Measurements from ENCODE around the gene TBX3.

TBX3 gene

DNA sequence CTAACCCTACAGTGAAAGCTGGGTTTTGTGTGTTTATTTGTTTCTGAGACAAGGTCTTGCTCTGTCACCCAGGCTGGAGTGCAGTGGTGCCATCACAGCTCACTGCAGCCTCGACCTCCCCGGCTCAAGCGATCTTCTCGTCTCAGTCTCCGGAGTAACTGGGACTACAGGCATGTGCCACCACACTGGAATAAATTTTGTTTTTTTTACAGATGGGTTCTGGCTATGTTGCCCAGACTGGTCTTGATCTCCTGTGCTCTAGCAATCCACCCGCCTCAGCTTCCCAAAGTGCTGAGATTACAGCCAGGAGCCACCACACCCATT lies 26.4 kb downstream of the TBX3 start:
- H3K36me3 Mint-ChIP-seq (ENCODE audit: low read depth) = no peaks in the 10 kb centered on the region
- no peak overlapping the region for H3K4me3 Mint-ChIP-seq
- H3K27ac Mint-ChIP-seq = no peak overlapping the region
- no peak for DNase-seq
- H3K4me1 Mint-ChIP-seq (ENCODE audit: low read depth) = no peaks in the 10 kb centered on the region
- H3K9me3 Mint-ChIP-seq = no peaks in the 10 kb centered on the region
- H3K27me3 Mint-ChIP-seq = peaks cover 18% of the 10 kb centered on the region

DNA sequence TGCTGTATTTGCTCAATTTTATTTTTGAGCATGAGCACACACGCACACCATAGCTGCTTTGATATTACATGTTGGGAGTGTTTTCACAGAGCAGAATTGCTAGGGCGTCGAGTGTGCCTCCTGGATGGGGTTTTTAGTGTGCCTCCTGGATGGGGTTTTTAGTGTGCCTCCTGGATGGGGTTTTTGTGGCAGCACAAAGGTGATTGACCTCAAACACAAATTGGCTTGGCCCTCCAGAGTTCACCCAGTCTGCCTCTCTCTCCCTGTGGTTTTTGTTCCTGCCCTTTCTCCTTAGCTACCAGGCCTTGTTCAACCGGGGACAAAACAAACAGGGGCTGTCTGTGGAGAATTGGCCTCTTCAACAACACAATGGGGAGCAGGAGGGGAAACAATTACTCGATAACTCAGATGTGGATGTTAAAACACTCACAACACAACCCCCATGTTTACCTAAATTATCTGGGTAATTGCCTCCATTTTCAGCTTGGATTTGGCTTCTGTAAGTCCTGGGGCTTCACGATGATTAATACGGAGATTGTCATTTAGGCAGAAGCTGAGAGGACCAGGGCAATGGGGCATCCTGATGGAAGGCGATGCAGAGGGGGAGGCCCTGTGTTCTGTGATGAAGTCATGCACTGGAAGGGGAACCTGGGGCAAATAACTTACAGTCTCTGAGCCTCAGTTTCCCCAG lies 26.9 kb downstream of the TBX3 start:
- Mint-ChIP-seq H3K27me3 (peaks cover 16% of the 10 kb centered on the region), H3K27ac (no peak overlapping the region)

DNA sequence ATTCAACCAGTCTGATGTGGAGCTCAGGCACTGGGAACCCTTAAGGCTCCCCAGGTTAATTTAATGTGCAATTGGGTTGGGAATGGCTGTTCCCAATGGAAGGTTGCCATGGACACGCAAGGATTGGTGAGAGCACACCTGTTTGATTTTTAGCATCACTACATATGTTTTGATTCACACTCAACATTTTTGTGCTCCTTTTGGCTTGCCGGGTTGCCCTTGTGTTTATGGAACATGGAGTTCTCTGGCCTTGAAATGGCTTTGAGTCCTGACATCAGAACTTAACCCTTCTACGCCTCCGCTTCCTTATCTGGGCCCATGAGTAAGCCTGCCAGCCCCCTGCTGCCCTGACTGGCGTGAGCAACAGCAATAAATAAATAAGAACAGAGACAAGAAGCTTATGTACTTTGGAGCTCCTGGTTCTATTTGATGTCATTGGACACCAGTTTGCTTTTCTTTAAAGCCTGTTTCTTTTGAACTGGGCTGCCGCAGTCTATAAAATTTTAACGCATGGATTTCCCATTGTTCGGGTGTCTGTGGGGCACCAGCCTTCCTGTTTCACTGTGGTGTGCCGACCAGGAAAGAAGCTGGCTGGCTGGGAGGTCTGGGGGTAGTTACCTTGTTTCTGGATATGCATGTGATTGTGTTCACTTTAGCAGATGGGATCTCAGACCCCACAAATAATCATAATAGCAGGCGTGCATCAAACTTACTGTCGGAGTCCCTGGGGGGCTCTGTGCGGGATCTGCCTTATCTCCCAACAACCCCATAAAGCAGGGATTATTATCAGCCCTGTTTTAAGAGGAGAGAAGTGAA lies 27.8 kb downstream of the TBX3 start:
- Mint-ChIP-seq H3K36me3 (ENCODE audit: low read depth) (no peaks in the 10 kb centered on the region), H3K9me3 (no peaks in the 10 kb centered on the region), H3K4me3 (no peak overlapping the region), H3K4me1 (ENCODE audit: low read depth) (no peaks in the 10 kb centered on the region), H3K27me3 (peaks cover 16% of the 10 kb centered on the region), H3K27ac (no peak overlapping the region)
- no peak for DNase-seq

More for the DNA sequence above, 26.9 kb downstream of the TBX3 start:
- no peak overlapping the region for H3K4me3 Mint-ChIP-seq
- DNase-seq = no peak
- no peaks in the 10 kb centered on the region for H3K36me3 Mint-ChIP-seq (ENCODE audit: low read depth)
- H3K4me1 Mint-ChIP-seq (ENCODE audit: low read depth) = no peaks in the 10 kb centered on the region
- no peaks in the 10 kb centered on the region for H3K9me3 Mint-ChIP-seq

DNA sequence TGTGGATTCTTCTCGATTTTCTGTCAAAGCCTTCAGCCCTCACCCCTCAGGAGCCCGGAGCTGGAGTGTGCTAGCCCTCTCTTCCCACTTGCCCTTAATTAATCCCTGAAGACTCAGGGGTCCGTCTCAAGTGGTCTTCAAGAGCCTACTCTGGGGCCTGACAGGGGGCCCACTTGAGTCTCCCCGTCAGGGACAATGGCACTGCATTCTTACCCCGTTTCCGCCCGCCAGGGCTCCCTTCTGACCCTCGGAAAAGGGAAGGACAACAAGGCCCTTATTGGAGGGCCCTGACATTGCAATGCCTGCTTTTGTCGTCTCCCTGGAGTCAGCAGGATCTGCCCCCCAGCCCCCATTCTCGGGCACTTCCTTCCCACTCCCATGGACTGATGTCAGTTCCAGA lies 34.4 kb downstream of the TBX3 start:
- H3K27ac Mint-ChIP-seq = no peak overlapping the region
- H3K27me3 Mint-ChIP-seq = peaks cover 9% of the 10 kb centered on the region
- no peaks in the 10 kb centered on the region for H3K9me3 Mint-ChIP-seq
- H3K4me3 Mint-ChIP-seq = no peak overlapping the region
- no peaks in the 10 kb centered on the region for H3K36me3 Mint-ChIP-seq (ENCODE audit: low read depth)
- H3K4me1 Mint-ChIP-seq (ENCODE audit: low read depth) = no peaks in the 10 kb centered on the region
- DNase-seq = no peak

DNA sequence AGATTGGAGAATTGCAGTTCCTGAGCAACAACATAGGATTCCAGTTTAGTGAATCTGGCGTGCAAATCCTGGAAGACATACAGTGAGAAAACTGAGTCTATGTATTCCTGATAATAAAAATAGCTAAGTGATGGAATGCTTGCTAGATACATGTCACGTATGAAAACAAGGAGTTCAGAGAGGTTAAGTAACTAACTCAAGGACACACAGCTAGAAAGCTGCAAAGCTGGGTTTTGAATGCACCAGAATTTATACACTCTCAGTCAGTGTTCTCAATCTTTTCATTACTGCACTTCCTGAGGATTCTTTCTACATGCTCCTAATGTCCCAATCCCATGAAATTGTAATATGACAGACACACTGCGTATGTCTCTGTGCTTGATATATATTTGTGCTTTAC lies 35.3 kb downstream of the TBX3 start:
- no peak for DNase-seq
- no peaks in the 10 kb centered on the region for H3K4me1 Mint-ChIP-seq (ENCODE audit: low read depth)
- no peaks in the 10 kb centered on the region for H3K9me3 Mint-ChIP-seq
- H3K36me3 Mint-ChIP-seq (ENCODE audit: low read depth) = no peaks in the 10 kb centered on the region
- H3K27ac Mint-ChIP-seq = no peak overlapping the region
- H3K4me3 Mint-ChIP-seq = no peak overlapping the region
- peaks cover 6% of the 10 kb centered on the region for H3K27me3 Mint-ChIP-seq

DNA sequence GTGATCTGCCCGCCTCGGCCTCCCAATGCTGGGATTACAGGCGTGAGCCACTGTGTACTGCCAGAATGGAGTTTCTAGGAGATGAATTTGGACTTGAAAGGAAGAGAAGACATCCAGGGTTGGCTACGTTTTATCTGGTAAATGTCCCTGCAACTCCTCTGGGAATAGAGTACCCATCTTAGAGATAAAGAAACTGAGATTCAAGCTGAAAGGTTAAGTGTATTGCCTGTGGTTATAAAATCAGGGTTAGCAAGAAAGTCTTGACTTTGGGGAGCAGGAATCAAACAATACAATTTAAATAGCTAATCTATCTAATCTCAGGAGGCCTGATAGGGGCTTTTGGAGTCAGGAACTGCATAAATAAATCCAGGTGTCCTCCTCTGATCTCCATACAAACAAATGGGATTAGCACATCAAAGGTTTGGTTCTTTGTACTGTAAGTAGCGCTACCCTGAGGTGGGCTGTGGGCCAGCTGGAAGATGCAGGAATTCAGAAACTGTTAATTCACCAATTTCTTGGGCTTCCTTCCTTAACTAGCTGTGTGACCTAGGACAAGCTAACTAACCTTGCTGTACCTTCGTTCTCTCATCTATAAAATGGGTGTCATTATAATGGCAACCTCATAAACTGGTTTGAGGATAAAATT lies 45.1 kb downstream of the TBX3 start:
- H3K36me3 Mint-ChIP-seq (ENCODE audit: low read depth) = no peaks in the 10 kb centered on the region
- H3K27ac Mint-ChIP-seq = no peak overlapping the region
- H3K4me3 Mint-ChIP-seq = no peak overlapping the region
- H3K27me3 Mint-ChIP-seq = peaks cover 3% of the 10 kb centered on the region
- no peak for DNase-seq
- no peaks in the 10 kb centered on the region for H3K9me3 Mint-ChIP-seq
- no peaks in the 10 kb centered on the region for H3K4me1 Mint-ChIP-seq (ENCODE audit: low read depth)

DNA sequence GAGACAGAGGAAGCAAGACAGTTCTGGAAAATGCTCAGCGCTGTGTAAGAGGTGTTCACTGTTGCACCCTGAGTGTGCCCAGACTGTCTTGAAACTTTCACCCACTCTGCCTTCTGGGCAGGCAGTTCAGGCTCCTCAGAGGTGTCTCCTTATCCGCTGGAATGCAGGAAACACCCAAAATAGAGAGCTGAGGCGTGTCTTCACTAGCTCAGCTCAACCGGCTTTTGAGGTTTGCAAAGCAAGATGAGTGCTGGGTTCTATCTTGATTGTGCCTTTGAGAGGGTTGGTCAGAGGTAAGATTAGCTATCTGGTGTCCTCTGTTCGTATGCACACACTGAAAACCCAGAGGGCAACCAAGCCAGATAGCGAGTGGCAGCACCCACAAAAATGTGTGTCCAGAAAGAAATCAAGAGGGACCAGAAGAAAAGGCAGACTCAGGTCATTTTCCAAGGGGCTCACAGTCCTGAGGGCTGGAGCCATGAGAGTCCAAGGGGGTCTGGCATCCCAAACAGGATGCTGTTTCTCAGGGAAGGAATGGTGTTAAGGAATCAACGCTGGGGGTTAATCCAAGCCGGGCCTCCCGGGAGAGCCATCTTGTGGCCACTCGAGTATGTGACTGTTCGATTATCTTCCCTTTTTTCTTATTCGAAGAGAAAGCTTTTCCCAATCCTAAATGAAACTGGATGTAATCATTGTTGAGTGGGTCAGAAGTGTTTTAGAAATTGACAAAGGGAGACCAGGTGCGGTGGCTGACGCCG lies 47.1 kb downstream of the TBX3 start:
- H3K4me3 Mint-ChIP-seq = no peak overlapping the region
- DNase-seq = no peak
- H3K4me1 Mint-ChIP-seq (ENCODE audit: low read depth) = no peaks in the 10 kb centered on the region

DNA sequence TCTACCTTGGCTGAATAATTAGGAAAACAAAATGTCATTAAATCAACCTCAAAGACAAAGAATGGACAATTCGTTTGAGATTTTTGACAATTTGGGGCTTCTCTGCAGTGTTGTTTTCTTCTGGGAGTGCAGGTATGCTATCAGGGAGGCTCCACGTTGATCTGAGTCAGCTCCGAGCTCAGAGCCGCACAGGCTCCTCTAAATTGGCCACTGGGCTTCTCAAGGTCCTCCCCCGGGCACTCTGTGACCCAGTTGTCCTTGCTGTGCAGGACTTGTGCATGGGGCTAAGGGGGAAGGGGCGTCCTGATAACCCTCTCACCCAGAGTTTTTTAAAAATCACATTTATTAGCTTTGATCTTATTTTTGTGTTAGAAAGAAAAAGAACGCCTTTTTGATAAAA lies 52.7 kb downstream of the TBX3 start:
- Mint-ChIP-seq H3K9me3 (no peaks in the 10 kb centered on the region), H3K4me3 (no peak overlapping the region), H3K4me1 (ENCODE audit: low read depth) (no peaks in the 10 kb centered on the region), H3K36me3 (ENCODE audit: low read depth) (no peaks in the 10 kb centered on the region), H3K27me3 (peaks cover 3% of the 10 kb centered on the region), H3K27ac (no peak overlapping the region)
- no peak for DNase-seq

More for the DNA sequence above, 47.1 kb downstream of the TBX3 start:
- no peaks in the 10 kb centered on the region for H3K27me3 Mint-ChIP-seq
- no peak overlapping the region for H3K27ac Mint-ChIP-seq
- H3K9me3 Mint-ChIP-seq = no peaks in the 10 kb centered on the region
- no peaks in the 10 kb centered on the region for H3K36me3 Mint-ChIP-seq (ENCODE audit: low read depth)

DNA sequence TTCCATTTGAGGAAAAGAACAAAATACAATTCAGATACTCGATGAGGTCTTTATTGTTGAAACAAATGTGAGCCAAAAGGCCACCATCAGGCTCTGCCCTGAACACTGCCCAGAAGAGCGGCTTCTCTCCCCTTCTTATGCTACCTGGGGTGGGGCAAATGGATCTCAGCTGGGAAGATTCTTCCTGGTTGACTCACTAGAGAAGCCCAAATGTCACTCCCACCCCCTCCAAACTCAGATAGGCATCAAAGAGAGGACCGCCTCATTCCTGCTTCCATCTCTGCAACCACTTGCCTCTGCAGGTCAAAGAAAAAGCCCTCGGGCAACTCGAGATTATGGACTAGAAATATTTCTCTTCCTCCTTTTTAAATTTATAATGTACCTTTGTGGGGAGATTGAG lies 55.8 kb downstream of the TBX3 start:
- Mint-ChIP-seq H3K27me3 (peaks cover 8% of the 10 kb centered on the region), H3K4me1 (ENCODE audit: low read depth) (no peaks in the 10 kb centered on the region), H3K9me3 (no peaks in the 10 kb centered on the region), H3K4me3 (no peak overlapping the region), H3K27ac (no peak overlapping the region), H3K36me3 (ENCODE audit: low read depth) (no peaks in the 10 kb centered on the region)
- DNase-seq = no peak

DNA sequence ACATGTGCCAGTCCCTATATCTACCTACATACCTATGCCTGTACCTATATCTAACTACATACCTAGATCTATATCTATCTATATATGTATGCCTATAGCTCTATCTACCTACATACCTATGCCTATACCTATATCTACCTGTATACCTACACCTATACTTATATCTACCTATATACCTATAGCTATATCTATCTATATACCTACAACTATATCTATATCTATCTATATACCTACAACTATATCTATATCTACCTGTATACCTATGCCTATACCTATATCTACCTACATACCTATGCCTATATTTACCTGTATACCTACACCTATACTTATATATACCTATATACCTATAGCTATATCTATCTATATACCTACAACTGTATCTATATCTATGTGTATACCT lies 56.6 kb downstream of the TBX3 start:
- no peak overlapping the region for H3K4me3 Mint-ChIP-seq
- no peaks in the 10 kb centered on the region for H3K9me3 Mint-ChIP-seq

DNA sequence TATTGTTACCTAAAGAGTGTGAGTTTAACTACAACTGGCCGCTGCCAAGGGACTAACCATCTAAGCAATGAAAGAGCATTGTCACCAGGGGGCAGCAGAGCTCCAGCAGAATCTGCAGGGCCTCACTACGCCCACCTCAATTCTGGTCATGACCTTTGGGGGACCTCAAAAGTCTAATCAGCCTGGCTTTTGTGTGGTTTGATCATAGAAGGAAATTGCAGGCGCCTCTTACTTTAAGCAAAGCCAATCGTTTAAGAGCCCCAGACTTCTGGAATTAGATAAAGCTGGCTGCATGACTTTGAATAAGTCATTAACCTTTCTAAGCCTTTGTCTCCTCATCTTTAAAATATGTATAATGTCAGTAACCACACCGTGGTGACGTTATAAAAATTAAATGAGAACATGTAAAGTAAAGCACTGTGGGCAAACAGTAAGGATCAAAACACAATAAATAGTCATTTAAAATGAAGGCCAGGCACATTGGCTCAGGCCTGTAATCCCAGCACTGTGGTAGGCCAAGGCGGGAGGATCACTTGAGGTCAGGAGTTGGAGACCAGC lies 58.6 kb downstream of the TBX3 start:
- Mint-ChIP-seq H3K27me3 (peaks cover 8% of the 10 kb centered on the region), H3K27ac (no peak overlapping the region), H3K4me3 (no peak overlapping the region), H3K4me1 (ENCODE audit: low read depth) (no peaks in the 10 kb centered on the region), H3K36me3 (ENCODE audit: low read depth) (no peaks in the 10 kb centered on the region), H3K9me3 (no peaks in the 10 kb centered on the region)
- DNase-seq = peak; percentile 33

More for the DNA sequence above, 56.6 kb downstream of the TBX3 start:
- H3K4me1 Mint-ChIP-seq (ENCODE audit: low read depth) = no peaks in the 10 kb centered on the region
- DNase-seq = no peak
- H3K27ac Mint-ChIP-seq = no peak overlapping the region
- no peaks in the 10 kb centered on the region for H3K36me3 Mint-ChIP-seq (ENCODE audit: low read depth)
- peaks cover 8% of the 10 kb centered on the region for H3K27me3 Mint-ChIP-seq

DNA sequence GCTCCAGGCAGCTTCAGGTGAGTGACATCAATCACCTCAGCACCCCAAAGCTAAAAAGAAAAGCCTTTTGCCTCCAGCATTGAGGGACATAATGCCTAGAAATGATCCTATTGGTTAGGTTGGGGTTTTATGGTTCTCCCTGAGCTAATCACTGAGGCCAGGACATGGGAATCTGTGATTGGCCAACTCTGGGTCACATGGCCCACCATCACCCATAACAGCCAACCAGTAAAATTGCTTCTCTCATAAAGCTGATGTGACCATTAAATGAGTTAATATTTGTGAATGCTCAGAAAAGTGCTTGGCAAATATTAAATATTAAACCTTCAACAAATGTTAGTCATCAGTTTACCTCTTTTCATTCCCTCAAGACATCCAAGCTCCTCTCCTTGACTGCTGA lies 60.2 kb downstream of the TBX3 start:
- H3K4me3 Mint-ChIP-seq = no peak overlapping the region
- H3K27ac Mint-ChIP-seq = no peak overlapping the region
- H3K9me3 Mint-ChIP-seq = no peaks in the 10 kb centered on the region
- peaks cover 5% of the 10 kb centered on the region for H3K27me3 Mint-ChIP-seq
- no peaks in the 10 kb centered on the region for H3K4me1 Mint-ChIP-seq (ENCODE audit: low read depth)
- no peak for DNase-seq
- H3K36me3 Mint-ChIP-seq (ENCODE audit: low read depth) = no peaks in the 10 kb centered on the region

Measured in activated T-cell treated with anti-CD3 and anti-CD28 coated beads, Interleukin-2, amount 50 U/mL, for 24 hours (primary cell).